Measurements from ENCODE around the gene BARHL1.

GRCh38 chr9:132547976-132548730 lies 34.3 kb upstream of the BARHL1 start:
- no peak for TF ChIP-seq CTCF (IDR thresholded peaks at IDR 0.05)
- TF ChIP-seq EP300 (IDR thresholded peaks at IDR 0.05), result no peak
- no peak for TF ChIP-seq POLR2A (IDR thresholded peaks at IDR 0.05)

Data from upper lobe of left lung (tissue), 4 donors.